ENCODE results near the gene TSPEAR.

Gene TSPEAR

GRCh38 chr21:44455524-44456213 lies 255.7 kb downstream of the TSPEAR start:
- Histone ChIP-seq H3K4me3 (ENCODE audit: low read depth in 1 of 2, low read length in 1 of 2) (peak overlapping the region; percentile 67 to 86), H3K27me3 (peaks cover 49% of the 10 kb centered on the region), H3K36me3 (no peaks in the 10 kb centered on the region), H3K27ac (peak overlapping the region; percentile 31), H3K4me1 (ENCODE audit: control insufficient read depth in 1 of 2, insufficient read depth in 1 of 2, low read depth in 1 of 2, low read length in 1 of 2) (peaks cover 6 to 8% of the 10 kb centered on the region in 2 experiments), H3K9me3 (no peaks in the 10 kb centered on the region)
- TF ChIP-seq CTCF (IDR thresholded peaks at IDR 0.05): no peak

GRCh38 chr21:44454747-44455523 lies 256.4 kb downstream of the TSPEAR start, which contains the start of gene LRRC3:
TSS of gene LRRC3 (plus strand) at chr21:44455510. CDS start at chr21:44456645, 1,135 bp downstream.
- Histone ChIP-seq H3K36me3 (no peaks in the 10 kb centered on the region), H3K4me3 (ENCODE audit: low read depth in 1 of 2, low read length in 1 of 2) (peak within 1 kb of the TSS; percentile 67 to 86), H3K9me3 (no peaks in the 10 kb centered on the region), H3K4me1 (ENCODE audit: control insufficient read depth in 1 of 2, insufficient read depth in 1 of 2, low read depth in 1 of 2, low read length in 1 of 2) (peaks cover 6 to 8% of the 10 kb centered on the region in 2 experiments), H3K27me3 (peaks cover 55% of the 10 kb centered on the region), H3K27ac (peak within 1 kb of the TSS; percentile 31)
- no peak for TF ChIP-seq CTCF (IDR thresholded peaks at IDR 0.05)

- Histone ChIP-seq H3K4me1 (ENCODE audit: control insufficient read depth in 1 of 2, insufficient read depth in 1 of 2, low read depth in 1 of 2, low read length in 1 of 2) (peaks cover 6 to 8% of the 10 kb centered on the region in 2 experiments), H3K27ac (no peak overlapping the region), H3K36me3 (no peaks in the 10 kb centered on the region), H3K9me3 (no peaks in the 10 kb centered on the region), H3K27me3 (peaks cover 63% of the 10 kb centered on the region), H3K4me3 (ENCODE audit: low read depth in 1 of 2, low read length in 1 of 2) (no peak overlapping the region)
- no peak for TF ChIP-seq CTCF (IDR thresholded peaks at IDR 0.05)
These were observed 257.3 kb downstream of the TSPEAR start for GRCh38 chr21:44454058-44454457.

- Histone ChIP-seq H3K4me1 (ENCODE audit: control insufficient read depth in 1 of 2, insufficient read depth in 1 of 2, low read depth in 1 of 2, low read length in 1 of 2) (peaks cover 6 to 8% of the 10 kb centered on the region in 2 experiments), H3K36me3 (no peaks in the 10 kb centered on the region), H3K9me3 (no peaks in the 10 kb centered on the region), H3K27ac (no peak overlapping the region), H3K4me3 (ENCODE audit: low read depth in 1 of 2, low read length in 1 of 2) (no peak overlapping the region), H3K27me3 (peaks cover 73% of the 10 kb centered on the region)
- no peak for TF ChIP-seq CTCF (IDR thresholded peaks at IDR 0.05)
These were observed 258.3 kb downstream of the TSPEAR start for GRCh38 chr21:44453120-44453519.

GRCh38 chr21:44450999-44451398 lies 260.4 kb downstream of the TSPEAR start:
- H3K9me3 ChIP-seq: no peaks in the 10 kb centered on the region
- H3K36me3 ChIP-seq: no peaks in the 10 kb centered on the region
- TF ChIP-seq CTCF (IDR thresholded peaks at IDR 0.05): no peak
- H3K27ac ChIP-seq: no peak overlapping the region
- H3K27me3 ChIP-seq: peaks cover 79% of the 10 kb centered on the region
- H3K4me3 ChIP-seq (ENCODE audit: low read depth in 1 of 2, low read length in 1 of 2): no peak overlapping the region
- peaks cover 2 to 4% of the 10 kb centered on the region in 2 experiments for H3K4me1 ChIP-seq (ENCODE audit: control insufficient read depth in 1 of 2, insufficient read depth in 1 of 2, low read depth in 1 of 2, low read length in 1 of 2)

Measured in neutrophil (primary cell).